SK-N-SH (cell line): Measurements from ENCODE around the gene OST4.

Source experiments
- EZH2phosphoT487 ChIP-seq: fragments of 200-600 bp; sonication (generic); IDR thresholded peaks from 2 replicates; pipeline ENCODE4 v1.6.1; 2017; ENCODE audit warnings: low read depth, mixed run types, mild to moderate bottlenecking, antibody characterized with exemption, moderate library complexity, borderline replicate concordance
- FOXJ3 ChIP-seq: sonication (generic); formaldehyde crosslinking; IDR thresholded peaks from 2 replicates; pipeline ENCODE4 v1.5.1; 2020; ENCODE audit warnings: mild to moderate bottlenecking, missing genetic modification reagents
- GATA2 ChIP-seq: sonication (generic); formaldehyde crosslinking; IDR thresholded peaks from 2 replicates; pipeline ENCODE4 v1.5.0; 2020; ENCODE audit warnings: mild to moderate bottlenecking, missing genetic modification reagents
- MXI1 ChIP-seq: IDR thresholded peaks from 2 replicates; pipeline ENCODE4 v1.6.1; 2012; ENCODE audit warnings: mild to moderate bottlenecking, low read depth, low read length, improper control_type of control experiment
- POLR2AphosphoS5 ChIP-seq: IDR thresholded peaks from 2 replicates; pipeline ENCODE4 v1.6.1; 2012; ENCODE audit warnings: low read depth, low read length
- TF ChIP-seq, protein P1 (sequence below): fragments of 200-600 bp; sonication (generic); IDR thresholded peaks from 2 replicates; pipeline ENCODE4 v1.6.1; 2017; ENCODE audit warnings: antibody characterized with exemption, mild to moderate bottlenecking, moderate library complexity

DNA sequence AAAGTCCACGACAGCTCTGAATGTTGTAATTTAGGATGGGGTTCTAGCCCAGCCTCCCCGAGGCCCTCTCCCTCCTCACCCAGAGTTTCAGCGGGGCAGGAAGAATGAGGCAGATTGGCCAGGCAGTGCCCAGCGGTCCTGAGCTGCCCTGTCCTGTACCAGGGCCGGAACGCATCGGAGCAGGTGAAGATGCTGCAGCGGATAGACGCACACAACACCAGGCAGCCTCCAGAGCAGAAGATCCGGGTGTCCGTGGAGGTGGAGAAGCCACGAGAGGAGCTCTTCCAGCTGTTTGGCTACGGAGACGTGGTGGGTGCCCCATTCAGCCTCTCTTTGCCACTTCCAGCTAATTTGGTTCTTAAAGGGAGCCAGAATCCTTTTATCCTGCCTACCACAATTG is 25.9 kb upstream of the OST4 start:
- TF ChIP-seq FOXJ3 (no peak), GATA2 (no peak), EZH2phosphoT487 (no peak), POLR2AphosphoS5 (no peak), MXI1 (no peak)
- TF ChIP-seq, protein P1, sequence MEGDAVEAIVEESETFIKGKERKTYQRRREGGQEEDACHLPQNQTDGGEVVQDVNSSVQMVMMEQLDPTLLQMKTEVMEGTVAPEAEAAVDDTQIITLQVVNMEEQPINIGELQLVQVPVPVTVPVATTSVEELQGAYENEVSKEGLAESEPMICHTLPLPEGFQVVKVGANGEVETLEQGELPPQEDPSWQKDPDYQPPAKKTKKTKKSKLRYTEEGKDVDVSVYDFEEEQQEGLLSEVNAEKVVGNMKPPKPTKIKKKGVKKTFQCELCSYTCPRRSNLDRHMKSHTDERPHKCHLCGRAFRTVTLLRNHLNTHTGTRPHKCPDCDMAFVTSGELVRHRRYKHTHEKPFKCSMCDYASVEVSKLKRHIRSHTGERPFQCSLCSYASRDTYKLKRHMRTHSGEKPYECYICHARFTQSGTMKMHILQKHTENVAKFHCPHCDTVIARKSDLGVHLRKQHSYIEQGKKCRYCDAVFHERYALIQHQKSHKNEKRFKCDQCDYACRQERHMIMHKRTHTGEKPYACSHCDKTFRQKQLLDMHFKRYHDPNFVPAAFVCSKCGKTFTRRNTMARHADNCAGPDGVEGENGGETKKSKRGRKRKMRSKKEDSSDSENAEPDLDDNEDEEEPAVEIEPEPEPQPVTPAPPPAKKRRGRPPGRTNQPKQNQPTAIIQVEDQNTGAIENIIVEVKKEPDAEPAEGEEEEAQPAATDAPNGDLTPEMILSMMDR: no peak
